ENCODE results near the gene DAP.

DAP gene

DNA sequence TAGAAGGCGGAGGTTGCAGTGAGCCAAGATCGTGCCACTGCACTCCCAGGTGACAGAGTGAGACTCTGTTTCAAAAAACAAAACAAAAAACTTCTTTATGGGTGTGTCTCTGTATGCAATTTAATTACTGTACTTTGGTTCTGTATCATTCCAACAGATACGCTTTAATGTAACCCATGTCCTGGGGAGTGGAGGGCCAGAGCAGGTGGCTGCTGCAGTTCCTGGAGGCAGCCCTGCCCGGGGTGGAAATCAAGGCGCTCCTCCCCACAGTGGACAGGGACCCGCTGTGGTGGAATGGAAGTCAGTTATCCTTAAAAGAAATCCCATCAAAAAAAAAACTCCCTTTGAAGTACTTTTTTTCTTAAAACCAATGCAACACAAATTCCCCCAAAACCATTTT is 1.9 kb downstream of the DAP start:
- DNase-seq, result no peak
- intact Hi-C loops (cut with DNase I; ENCODE audit: low total_unique reads), result no loop called here
- TF ChIP-seq, protein P1, sequence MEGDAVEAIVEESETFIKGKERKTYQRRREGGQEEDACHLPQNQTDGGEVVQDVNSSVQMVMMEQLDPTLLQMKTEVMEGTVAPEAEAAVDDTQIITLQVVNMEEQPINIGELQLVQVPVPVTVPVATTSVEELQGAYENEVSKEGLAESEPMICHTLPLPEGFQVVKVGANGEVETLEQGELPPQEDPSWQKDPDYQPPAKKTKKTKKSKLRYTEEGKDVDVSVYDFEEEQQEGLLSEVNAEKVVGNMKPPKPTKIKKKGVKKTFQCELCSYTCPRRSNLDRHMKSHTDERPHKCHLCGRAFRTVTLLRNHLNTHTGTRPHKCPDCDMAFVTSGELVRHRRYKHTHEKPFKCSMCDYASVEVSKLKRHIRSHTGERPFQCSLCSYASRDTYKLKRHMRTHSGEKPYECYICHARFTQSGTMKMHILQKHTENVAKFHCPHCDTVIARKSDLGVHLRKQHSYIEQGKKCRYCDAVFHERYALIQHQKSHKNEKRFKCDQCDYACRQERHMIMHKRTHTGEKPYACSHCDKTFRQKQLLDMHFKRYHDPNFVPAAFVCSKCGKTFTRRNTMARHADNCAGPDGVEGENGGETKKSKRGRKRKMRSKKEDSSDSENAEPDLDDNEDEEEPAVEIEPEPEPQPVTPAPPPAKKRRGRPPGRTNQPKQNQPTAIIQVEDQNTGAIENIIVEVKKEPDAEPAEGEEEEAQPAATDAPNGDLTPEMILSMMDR (IDR thresholded peaks at IDR 0.05), result no peak

DNA sequence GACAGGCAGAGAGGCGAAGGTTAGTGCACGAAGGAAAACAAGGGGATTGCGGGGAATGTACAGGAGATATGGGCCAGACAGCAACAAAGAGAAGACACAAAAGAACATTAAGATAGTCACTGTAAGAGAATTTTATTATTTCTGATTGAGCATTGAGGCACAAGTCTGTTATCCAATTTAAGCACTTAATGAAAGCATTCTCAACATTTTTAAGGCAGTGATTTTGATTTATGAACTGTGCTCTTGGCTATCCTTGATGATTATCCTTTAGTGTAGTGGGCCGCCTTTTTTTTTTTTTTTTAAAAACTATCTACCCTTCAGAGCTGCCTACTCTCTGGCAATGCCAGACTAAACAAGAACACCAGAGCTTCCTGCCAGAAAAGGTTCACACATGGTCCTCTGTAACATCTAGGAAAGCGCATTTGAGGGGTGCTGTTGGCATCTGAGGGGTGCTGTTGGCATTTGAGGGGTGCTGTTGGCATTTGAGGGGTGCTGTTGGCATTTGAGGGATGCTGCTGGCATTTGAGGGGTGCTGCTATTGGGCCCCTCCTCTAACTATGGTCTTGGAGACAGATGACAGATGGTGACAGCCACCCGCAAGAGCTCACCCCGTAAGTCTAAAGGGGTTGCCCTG is 3.0 kb downstream of the DAP start:
- Histone ChIP-seq H3K27ac (peak overlapping the region in 1 of 2 donors; percentile 17), H3K4me3 (no peak overlapping the region), H3K9me3 (no peaks in the 10 kb centered on the region), H3K4me1 (peaks cover 0 to 61% (median 21%) of the 10 kb centered on the region in 4 donors), H3K27me3 (no peaks in the 10 kb centered on the region), H3K36me3 (peaks cover 0 to 18% (median 6%) of the 10 kb centered on the region in 3 donors)
- TF ChIP-seq, protein P1 (IDR thresholded peaks at IDR 0.05), result no peak
- no peak for DNase-seq
- intact Hi-C loops (cut with DNase I; ENCODE audit: low total_unique reads), result no loop called here

More for the DNA sequence above, 1.9 kb downstream of the DAP start:
- H3K36me3 ChIP-seq, result peaks cover 0 to 10% (median 0%) of the 10 kb centered on the region in 3 donors
- peaks cover 0 to 62% (median 21%) of the 10 kb centered on the region in 4 donors for H3K4me1 ChIP-seq
- H3K27me3 ChIP-seq, result no peaks in the 10 kb centered on the region
- H3K27ac ChIP-seq, result no peak overlapping the region
- H3K4me3 ChIP-seq, result no peak overlapping the region
- H3K9me3 ChIP-seq, result no peaks in the 10 kb centered on the region

DNA sequence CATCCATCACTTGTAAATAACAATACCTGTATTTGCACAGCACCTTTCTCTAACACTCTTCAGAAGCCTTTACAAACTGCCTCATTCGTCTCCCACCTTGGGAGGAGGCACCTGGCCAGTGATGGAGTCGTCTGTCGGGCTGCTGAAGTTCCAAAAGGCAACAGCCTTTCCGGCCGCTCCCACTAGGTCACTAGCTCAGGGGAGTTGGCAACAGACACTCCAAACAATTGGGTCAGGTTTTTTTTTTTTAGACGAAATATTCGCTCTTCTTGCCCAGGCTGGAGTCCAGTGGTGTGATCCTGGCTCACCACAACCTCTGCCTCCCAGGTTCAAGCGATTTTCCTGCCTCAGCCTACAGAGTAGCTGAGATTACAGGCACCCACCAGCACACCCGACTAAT is 4.0 kb downstream of the DAP start:
- intact Hi-C loops (cut with DNase I; ENCODE audit: low total_unique reads), result no loop called here
- Histone ChIP-seq H3K4me3 (no peak overlapping the region), H3K9me3 (no peaks in the 10 kb centered on the region), H3K27ac (peak overlapping the region in 1 of 2 donors; percentile 15), H3K4me1 (peaks cover 0 to 51% (median 21%) of the 10 kb centered on the region in 4 donors), H3K27me3 (no peaks in the 10 kb centered on the region), H3K36me3 (peaks cover 0 to 23% (median 11%) of the 10 kb centered on the region in 3 donors)
- no peak for DNase-seq
- TF ChIP-seq, protein P1 (IDR thresholded peaks at IDR 0.05), result no peak

DNA sequence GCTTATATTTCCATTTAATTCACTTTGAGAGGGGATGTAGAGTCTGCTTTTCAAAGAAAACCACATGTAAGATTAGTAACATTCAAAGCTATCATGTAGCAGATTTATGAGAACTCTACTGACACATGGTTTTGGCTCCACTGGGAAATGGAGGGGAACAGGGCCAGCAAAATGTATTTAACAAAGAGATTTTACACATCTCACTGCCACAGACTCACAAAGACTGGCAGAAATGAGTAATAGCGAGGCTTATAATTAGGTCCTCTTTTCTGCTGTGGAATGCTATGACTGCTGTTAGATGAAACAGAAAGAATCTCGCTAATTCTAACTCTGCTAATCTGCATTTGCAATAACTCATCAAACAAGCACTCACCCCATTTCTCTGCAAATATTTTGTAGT is 4.5 kb downstream of the DAP start:
- no peaks in the 10 kb centered on the region for H3K9me3 ChIP-seq
- TF ChIP-seq, protein P1 (IDR thresholded peaks at IDR 0.05), result no peak

DNA sequence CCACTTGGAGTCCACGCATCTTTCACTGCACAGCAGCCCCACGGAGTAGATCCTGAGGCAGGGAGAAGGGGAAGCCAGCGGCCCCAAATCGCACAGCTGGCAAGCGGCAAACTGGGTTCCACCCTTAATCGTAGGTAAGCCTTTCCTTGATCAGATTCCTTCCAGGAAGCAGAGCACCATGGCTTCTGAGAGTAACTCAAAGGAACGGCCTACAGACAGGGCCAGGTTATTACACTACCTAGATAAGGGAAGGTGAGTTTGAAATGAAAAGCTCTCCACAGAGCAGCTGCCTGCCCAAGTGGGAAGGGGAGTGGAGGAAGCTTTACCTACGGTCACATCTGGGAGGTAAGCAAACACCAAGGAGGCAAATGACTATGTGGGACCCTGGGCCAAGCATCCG is 7.9 kb downstream of the DAP start:
- H3K27me3 ChIP-seq, result no peaks in the 10 kb centered on the region
- no peak overlapping the region for H3K4me3 ChIP-seq
- intact Hi-C loops (cut with DNase I; ENCODE audit: low total_unique reads), result no loop called here
- H3K9me3 ChIP-seq, result no peaks in the 10 kb centered on the region
- no peak for DNase-seq
- peaks cover 0 to 30% (median 19%) of the 10 kb centered on the region in 3 donors for H3K36me3 ChIP-seq
- TF ChIP-seq, protein P1 (IDR thresholded peaks at IDR 0.05), result no peak
- H3K27ac ChIP-seq, result no peak overlapping the region
- H3K4me1 ChIP-seq, result peaks cover 0 to 26% (median 6%) of the 10 kb centered on the region in 4 donors

More for the DNA sequence above, 4.5 kb downstream of the DAP start:
- H3K27ac ChIP-seq, result peak overlapping the region in 1 of 2 donors; percentile 15
- H3K4me3 ChIP-seq, result no peak overlapping the region
- H3K36me3 ChIP-seq, result peaks cover 0 to 23% (median 11%) of the 10 kb centered on the region in 3 donors
- H3K27me3 ChIP-seq, result no peaks in the 10 kb centered on the region
- intact Hi-C loops (cut with DNase I; ENCODE audit: low total_unique reads), result no loop called here
- DNase-seq, result no peak
- peaks cover 0 to 47% (median 21%) of the 10 kb centered on the region in 4 donors for H3K4me1 ChIP-seq

All from tibial artery (tissue), 4 donors.